OCI-LY7 (cell line): ENCODE measurements around the gene CMTM7.

ENCODE experiments used
- CTCF ChIP-seq: fragments of 200-600 bp; sonication (generic); conservative IDR thresholded peaks from 2 replicates; pipeline ENCODE4 v1.5.1; 2014; ENCODE audit warnings: mild to moderate bottlenecking, antibody characterized with exemption, low read length, moderate library complexity, mixed read lengths
- EZH2phosphoT487 ChIP-seq: fragments of 200-600 bp; sonication (generic); IDR thresholded peaks from 2 replicates; pipeline ENCODE4 v1.6.1; 2018; ENCODE audit warnings: low read depth, borderline replicate concordance, mild to moderate bottlenecking, mixed run types, antibody characterized with exemption, low read length, moderate library complexity, mixed read lengths

DNA sequence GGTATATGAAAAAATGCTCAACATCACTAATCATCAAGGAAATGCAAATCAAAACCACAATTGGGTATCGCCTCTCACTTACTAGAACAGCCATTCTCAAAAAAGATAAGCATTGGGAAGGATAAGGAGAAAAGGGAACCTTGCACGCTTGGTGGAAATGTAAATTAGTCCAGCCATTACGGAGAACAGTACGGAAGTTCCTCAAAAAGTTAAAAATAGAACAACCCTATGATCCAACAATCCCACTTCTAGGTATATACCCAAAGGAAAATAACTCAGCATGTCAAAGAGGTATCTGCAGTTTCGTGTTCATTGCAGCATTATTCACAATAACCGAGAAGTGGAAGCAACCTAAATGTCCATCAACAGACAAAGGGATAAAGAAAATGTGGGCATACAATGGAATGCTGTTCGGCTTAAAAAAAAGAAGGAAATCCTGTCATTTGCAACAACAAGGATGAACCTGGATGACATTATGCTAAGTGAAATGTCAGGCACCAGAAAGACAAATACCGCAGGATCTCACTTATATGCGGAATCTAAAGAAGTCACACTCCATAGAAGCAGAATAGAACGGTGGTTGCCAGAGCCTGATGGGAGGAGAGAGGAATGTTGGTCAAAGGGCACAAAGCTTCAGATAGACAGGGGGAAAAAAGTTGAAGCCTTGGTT lies 11.7 kb upstream of the CMTM7 start:
- TF ChIP-seq CTCF = no peak
- TF ChIP-seq EZH2phosphoT487 = no peak
